NT2/D1 (cell line): ENCODE results near the gene MRPS6.

ENCODE experiments used
- DNase-seq: peaks from one replicate; pipeline ENCODE4 v3.0.0-alpha.2; 2011; ENCODE audit warnings: low read depth, low spot score
- H3K27me3 ChIP-seq: 2 replicates; pipeline ENCODE4 v1.6.0; 2011; ENCODE audit warnings: mild to moderate bottlenecking; ENCODE audit not compliant: insufficient read length, insufficient read depth
- H3K36me3 ChIP-seq: 2 replicates; pipeline ENCODE4 v1.6.1; 2011; ENCODE audit warnings: mild to moderate bottlenecking, low read length, mixed read lengths; ENCODE audit not compliant: insufficient read depth, insufficient read length
- H3K4me1 ChIP-seq: 2 replicates; pipeline ENCODE4 v1.5.1; 2011; ENCODE audit not compliant: insufficient read depth, insufficient read length
- H3K4me3 ChIP-seq: 2 replicates; pipeline ENCODE4 v1.5.1; 2011; ENCODE audit warnings: low read depth; ENCODE audit not compliant: insufficient read length
- H3K9ac ChIP-seq: 2 replicates; pipeline ENCODE4 v1.6.0; 2011; ENCODE audit warnings: low read depth; ENCODE audit not compliant: insufficient read length
- H3K9me3 ChIP-seq: 2 replicates; pipeline ENCODE4 v1.5.1; 2011; ENCODE audit warnings: mild to moderate bottlenecking, low read length; ENCODE audit not compliant: insufficient read depth
- SUZ12 ChIP-seq: IDR thresholded peaks from 2 replicates; pipeline ENCODE4 v1.6.1; 2011; ENCODE audit not compliant: insufficient read length, insufficient read depth; ENCODE audit errors: extremely low read depth
- YY1 ChIP-seq: IDR thresholded peaks from 2 replicates; pipeline ENCODE4 v1.6.1; 2011; ENCODE audit not compliant: insufficient read length, insufficient read depth
- ZNF274 ChIP-seq: IDR thresholded peaks from 2 replicates; pipeline ENCODE4 v1.6.1; 2011; ENCODE audit warnings: mild to moderate bottlenecking, low read depth, low read length

Gene MRPS6

GRCh38 chr21:34091032-34091431 lies 17.7 kb downstream of the MRPS6 start:
- no peak overlapping the region for H3K4me3 ChIP-seq
- DNase-seq: no peak
- H3K9me3 ChIP-seq: no peaks in the 10 kb centered on the region
- TF ChIP-seq ZNF274 (no peak), SUZ12 (no peak), YY1 (no peak)
- H3K27me3 ChIP-seq: no peaks in the 10 kb centered on the region
- peaks cover 4% of the 10 kb centered on the region for H3K4me1 ChIP-seq
- peaks cover 44% of the 10 kb centered on the region for H3K36me3 ChIP-seq
- H3K9ac ChIP-seq: no peak overlapping the region

- no peaks in the 10 kb centered on the region for H3K9me3 ChIP-seq
- peaks cover 49% of the 10 kb centered on the region for H3K36me3 ChIP-seq
- no peak overlapping the region for H3K9ac ChIP-seq
- DNase-seq: no peak
- H3K4me1 ChIP-seq: peaks cover 4% of the 10 kb centered on the region
- H3K4me3 ChIP-seq: no peak overlapping the region
- TF ChIP-seq ZNF274 (no peak), SUZ12 (no peak), YY1 (no peak)
- H3K27me3 ChIP-seq: no peaks in the 10 kb centered on the region
Observed at GRCh38 chr21:34091607-34092006, 18.2 kb downstream of the MRPS6 start.

GRCh38 chr21:34092262-34092921 lies 19.0 kb downstream of the MRPS6 start:
- H3K4me1 ChIP-seq: no peaks in the 10 kb centered on the region
- no peaks in the 10 kb centered on the region for H3K27me3 ChIP-seq
- TF ChIP-seq ZNF274: no peak
- peaks cover 48% of the 10 kb centered on the region for H3K36me3 ChIP-seq
- H3K4me3 ChIP-seq: no peak overlapping the region
- no peak for DNase-seq
- no peak overlapping the region for H3K9ac ChIP-seq
- H3K9me3 ChIP-seq: no peaks in the 10 kb centered on the region

GRCh38 chr21:34093083-34093482 lies 19.7 kb downstream of the MRPS6 start:
- no peak for DNase-seq
- no peak for TF ChIP-seq YY1
- no peak for TF ChIP-seq SUZ12
- no peak for TF ChIP-seq ZNF274
- Histone ChIP-seq H3K9ac (no peak overlapping the region), H3K27me3 (no peaks in the 10 kb centered on the region), H3K9me3 (no peaks in the 10 kb centered on the region), H3K36me3 (peaks cover 44% of the 10 kb centered on the region), H3K4me1 (no peaks in the 10 kb centered on the region), H3K4me3 (no peak overlapping the region)

GRCh38 chr21:34094949-34095348 lies 21.6 kb downstream of the MRPS6 start:
- no peak overlapping the region for H3K4me3 ChIP-seq
- no peak for DNase-seq
- H3K9me3 ChIP-seq: no peaks in the 10 kb centered on the region
- no peaks in the 10 kb centered on the region for H3K27me3 ChIP-seq
- TF ChIP-seq ZNF274 (no peak), SUZ12 (no peak), YY1 (no peak)
- H3K36me3 ChIP-seq: peaks cover 54% of the 10 kb centered on the region
- H3K4me1 ChIP-seq: no peaks in the 10 kb centered on the region
- no peak overlapping the region for H3K9ac ChIP-seq

GRCh38 chr21:34097442-34097841 lies 24.1 kb downstream of the MRPS6 start:
- Histone ChIP-seq H3K9me3 (no peaks in the 10 kb centered on the region), H3K27me3 (no peaks in the 10 kb centered on the region), H3K4me3 (no peak overlapping the region), H3K36me3 (peaks cover 56% of the 10 kb centered on the region), H3K4me1 (no peaks in the 10 kb centered on the region), H3K9ac (no peak overlapping the region)
- TF ChIP-seq ZNF274 (no peak), SUZ12 (no peak), YY1 (no peak)
- DNase-seq: no peak

- H3K27me3 ChIP-seq: no peaks in the 10 kb centered on the region
- DNase-seq: no peak
- H3K4me3 ChIP-seq: no peak overlapping the region
- H3K4me1 ChIP-seq: no peaks in the 10 kb centered on the region
- H3K36me3 ChIP-seq: peaks cover 52% of the 10 kb centered on the region
- H3K9ac ChIP-seq: no peak overlapping the region
- TF ChIP-seq YY1 (no peak), SUZ12 (no peak), ZNF274 (no peak)
- no peaks in the 10 kb centered on the region for H3K9me3 ChIP-seq
Observed at GRCh38 chr21:34100337-34100736, 27.0 kb downstream of the MRPS6 start.

- DNase-seq: no peak
- Histone ChIP-seq H3K4me3 (no peak overlapping the region), H3K36me3 (peaks cover 48% of the 10 kb centered on the region), H3K9me3 (no peaks in the 10 kb centered on the region), H3K9ac (no peak overlapping the region), H3K4me1 (no peaks in the 10 kb centered on the region), H3K27me3 (no peaks in the 10 kb centered on the region)
- TF ChIP-seq ZNF274: no peak
- no peak for TF ChIP-seq SUZ12
- no peak for TF ChIP-seq YY1
Observed at GRCh38 chr21:34100790-34101189, 27.4 kb downstream of the MRPS6 start.
